Right hindlimb (tissue), 1 donor: ENCODE measurements around the gene SESN2.
A peak's percentile ranks its signal among the peaks of the same experiment; 100 is the strongest.

Source experiments
- DNase-seq: peaks from one replicate; pipeline ENCODE4 v3.0.0-alpha.2; 2018

The SESN2 gene

DNA sequence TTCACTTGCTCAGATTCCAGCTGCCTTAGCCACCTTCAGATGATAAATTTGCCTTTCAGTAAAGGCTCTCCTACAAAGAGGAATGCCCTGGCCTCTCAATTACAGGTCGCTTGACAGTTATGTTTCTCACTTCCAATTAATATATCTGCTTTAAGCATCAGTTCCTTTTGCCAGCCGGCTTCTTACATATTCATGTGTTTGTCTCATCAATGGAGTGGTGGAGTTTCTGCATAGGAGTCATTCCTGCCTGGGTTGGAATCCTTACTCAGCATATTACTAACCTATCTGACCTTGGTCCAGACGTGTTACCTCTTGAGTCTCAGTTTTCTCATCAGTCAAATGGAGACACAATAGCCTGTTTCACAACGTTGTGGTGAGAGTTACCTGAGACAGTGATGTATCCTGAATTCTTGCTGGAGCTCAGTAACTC, 9.4 kb upstream of the SESN2 start:
- no peak for DNase-seq

DNA sequence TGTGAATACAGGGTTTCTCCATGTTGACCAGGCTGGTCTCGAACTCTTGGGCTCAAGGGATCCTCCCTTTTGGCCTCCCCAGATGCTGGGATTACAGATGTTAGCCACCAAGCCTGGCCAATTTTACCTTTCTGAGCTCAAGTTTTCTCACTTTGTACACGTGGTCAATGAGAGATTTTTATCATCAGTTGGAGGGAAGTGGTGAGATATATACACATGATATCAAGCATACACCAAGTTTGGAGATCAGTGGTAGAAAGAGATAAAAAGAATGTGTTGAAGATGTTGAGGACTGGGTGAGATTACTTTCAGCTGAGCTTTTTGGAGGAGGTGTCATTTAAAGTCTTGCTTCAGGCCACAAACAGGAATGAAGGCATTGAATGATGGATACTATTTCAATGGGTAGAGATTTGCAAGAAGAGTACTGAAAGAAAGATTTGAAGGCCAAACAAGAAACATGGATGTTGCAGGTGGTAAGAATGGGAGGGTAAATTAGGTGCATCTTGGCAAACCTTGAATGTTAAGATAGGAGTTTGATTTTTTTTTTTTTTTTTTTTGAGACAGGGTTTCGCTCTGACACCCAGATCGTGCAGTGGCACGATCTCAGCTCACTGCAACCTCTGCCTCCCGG, 3.0 kb upstream of the SESN2 start:
- no peak for DNase-seq

GRCh38 chr1:28257736-28258135, 1.6 kb upstream of the SESN2 start:
- no peak for DNase-seq

DNA sequence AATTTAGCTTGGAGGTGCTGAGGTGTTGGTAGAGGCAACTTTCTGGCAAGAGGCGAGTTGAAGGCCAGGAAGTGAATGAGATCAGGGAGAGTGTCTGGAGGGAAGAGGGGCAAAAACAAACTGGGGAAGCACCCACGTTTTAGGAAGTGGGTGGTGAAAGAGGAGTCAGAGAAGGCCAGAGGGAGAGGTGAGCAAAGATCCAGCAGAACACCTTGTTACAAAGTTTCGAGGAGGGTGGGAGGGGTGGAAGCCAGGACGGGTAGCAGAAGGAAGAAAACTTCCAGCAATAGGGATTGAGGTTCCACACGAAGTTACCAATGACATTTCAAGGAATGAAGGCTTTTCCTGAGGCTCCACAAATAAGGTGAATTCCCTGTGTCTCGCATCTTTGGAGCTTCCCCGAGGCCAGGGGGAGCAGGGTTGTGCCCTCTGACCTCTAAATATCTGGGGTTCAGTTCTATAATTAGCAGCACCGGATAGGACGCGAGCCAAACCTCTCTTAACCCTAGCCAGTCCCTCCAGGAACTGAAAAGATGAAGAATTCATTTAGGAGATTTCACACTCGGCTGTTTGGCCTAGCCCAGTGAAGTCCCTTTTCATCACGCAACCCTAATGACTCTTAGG, 578 bp upstream of the SESN2 start:
- DNase-seq = no peak

- DNase-seq = peak; percentile 91
Observed at GRCh38 chr1:28259934-28260802, 850 bp downstream of the SESN2 start.

GRCh38 chr1:28260803-28261174, 1.5 kb downstream of the SESN2 start:
- DNase-seq = no peak

DNA sequence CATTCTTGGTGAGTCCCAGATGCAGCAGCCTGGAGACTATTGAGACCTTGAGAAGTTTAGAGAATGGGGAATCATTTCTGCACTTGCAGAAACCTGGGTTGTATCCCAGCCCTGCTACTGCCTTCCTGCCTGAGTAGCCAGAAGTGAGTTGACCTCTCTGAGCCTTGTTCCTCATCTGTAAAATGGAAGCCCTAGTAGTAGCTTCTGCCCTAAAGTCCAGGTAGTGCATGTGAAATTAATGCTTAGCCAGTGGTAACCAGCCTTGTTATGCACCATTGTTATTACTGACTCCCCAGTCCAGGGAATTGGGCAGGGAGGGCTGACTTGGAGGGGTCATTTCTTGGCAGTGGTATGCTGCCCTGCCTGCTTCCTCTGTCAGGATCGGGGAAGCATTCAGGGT, 5.6 kb downstream of the SESN2 start:
- DNase-seq = no peak

DNA sequence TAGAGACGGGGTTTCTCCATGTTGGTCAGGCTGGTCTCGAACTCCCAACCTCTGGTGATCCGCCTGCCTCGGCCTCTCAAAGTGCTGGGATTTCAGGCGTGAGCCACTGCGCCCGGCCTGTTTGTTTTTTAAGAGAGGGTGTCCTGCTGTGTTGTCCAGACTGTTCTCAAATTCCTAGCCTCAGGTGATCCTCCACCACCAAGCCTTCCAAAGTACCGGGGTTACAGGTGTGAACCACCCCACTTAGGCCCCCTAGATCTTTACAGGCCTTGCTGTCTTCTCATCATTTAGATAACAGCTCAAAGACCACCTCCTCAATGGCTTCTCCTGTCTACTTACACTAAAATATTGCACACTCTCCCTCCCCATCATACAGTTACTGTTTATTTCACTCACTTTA, 6.3 kb downstream of the SESN2 start:
- no peak for DNase-seq

DNA sequence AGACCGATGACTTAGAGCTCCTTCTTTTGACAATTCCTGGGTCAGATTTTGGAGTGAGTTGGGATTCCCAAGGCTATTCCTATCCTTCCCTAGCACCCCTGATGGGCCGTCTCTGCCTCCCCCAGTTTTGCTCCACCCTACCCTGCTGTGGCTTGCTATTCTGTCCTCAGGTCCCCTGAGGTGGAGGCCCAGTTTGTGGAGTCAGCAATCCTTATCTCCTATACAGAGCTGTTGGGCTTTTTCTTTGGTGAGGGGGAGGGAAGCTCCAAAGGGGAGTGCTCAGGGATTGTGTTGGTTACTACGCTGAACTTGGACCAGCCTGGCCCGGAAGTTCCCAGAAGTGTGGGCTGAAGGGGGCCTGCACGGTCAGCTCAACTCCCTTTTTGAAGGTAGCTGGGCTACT, 7.6 kb downstream of the SESN2 start:
- DNase-seq = no peak

DNA sequence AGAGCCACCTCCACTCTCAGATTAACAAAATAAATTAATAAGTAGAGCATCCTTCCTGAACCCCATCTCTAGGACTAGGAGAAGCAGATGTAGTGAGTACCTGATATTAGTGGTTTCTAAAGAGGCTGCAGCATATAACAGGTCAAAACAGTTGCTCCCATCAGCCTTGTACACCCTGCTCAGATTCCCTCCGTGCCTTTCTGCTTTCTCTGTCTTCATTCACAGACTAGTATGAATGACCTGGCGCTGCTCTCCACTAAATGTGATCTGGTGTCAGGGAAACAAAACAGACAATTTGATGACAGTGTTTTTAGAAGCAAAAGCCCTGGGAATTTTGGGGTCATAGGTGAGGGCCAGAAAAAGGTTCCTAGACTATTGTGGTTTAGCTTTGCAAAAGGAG, 8.3 kb downstream of the SESN2 start:
- DNase-seq = no peak

DNA sequence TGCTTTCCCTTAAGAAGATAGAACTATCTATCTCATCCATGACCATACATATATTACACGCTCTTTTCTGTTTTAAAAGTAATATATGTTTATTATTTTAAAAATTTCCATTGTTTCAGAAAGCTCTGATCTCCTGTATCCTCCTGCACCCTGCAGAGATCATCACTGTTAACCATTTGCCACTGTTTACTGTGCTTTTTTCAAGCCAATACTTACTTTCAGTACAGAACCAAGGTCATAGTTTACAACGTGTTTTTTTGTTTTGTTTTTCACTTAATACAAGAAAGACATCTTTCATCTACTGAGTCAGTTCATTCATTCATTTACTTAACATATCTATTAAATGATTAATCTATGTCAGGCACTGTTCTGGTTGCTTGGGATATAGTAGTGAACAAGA, 10.2 kb downstream of the SESN2 start:
- no peak for DNase-seq

DNA sequence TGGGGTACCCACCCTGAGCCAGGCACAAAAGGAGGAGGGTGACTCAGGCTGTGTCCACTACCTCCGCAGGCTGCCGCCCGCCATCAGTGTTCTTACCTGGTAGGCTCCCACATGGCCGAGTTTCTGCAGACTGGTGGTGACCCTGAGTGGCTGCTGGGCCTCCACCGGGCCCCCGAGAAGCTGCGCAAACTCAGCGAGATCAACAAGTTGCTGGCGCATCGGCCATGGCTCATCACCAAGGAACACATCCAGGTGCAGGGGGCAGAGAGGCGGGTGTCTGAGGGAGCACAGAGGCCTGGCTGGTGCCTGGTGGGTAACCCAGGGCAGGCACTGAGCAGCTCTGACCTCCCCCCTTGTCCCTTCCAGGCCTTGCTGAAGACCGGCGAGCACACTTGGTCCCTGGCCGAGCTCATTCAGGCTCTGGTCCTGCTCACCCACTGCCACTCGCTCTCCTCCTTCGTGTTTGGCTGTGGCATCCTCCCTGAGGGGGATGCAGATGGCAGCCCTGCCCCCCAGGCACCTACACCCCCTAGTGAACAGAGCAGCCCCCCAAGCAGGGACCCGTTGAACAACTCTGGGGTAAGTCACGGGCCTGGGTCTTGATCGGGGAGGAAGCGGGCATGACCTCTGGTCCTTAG, 13.0 kb downstream of the SESN2 start:
- DNase-seq = no peak

- no peak for DNase-seq
Observed at GRCh38 chr1:28273216-28273860, 14.0 kb downstream of the SESN2 start.

GRCh38 chr1:28278763-28279162, 19.4 kb downstream of the SESN2 start:
- no peak for DNase-seq

DNA sequence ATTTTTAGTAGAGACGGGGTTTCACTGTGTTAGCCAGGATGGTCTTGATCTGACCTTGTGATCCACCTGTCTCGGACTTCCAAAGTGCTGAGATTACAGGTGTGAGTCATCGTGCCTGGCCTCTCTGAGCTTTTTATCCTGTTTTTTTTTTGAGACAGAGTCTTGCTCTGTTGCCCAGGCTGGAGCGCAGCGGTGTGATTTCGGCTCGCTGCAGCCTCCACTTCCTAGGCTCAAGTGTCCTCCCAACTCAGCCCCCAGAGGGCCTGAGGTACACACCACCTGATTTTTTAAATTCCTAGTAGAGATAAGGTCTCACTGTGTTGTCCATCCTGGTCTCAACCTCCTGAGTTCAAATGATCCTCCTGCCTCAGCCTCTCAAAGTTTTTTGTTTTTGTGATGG, 20.4 kb downstream of the SESN2 start:
- DNase-seq = no peak

DNA sequence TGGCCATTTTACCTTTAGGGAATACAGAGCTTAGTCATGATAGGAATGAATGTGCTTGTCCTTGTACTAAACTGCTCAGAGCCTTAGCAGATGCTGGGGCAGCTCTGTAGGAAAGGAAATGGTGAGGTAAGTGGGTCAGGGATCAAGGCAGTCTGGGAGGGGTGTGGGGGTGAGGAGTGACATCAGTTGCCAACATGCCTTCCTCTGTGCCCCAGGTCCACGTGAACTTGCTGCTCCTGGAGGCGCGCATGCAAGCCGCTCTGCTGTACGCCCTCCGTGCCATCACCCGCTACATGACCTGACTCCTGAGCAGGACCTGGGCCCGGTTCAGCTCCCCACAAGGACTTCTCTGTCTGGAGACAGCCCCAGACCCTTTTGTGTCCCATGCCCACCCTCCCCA, 21.2 kb downstream of the SESN2 start:
- DNase-seq = no peak

DNA sequence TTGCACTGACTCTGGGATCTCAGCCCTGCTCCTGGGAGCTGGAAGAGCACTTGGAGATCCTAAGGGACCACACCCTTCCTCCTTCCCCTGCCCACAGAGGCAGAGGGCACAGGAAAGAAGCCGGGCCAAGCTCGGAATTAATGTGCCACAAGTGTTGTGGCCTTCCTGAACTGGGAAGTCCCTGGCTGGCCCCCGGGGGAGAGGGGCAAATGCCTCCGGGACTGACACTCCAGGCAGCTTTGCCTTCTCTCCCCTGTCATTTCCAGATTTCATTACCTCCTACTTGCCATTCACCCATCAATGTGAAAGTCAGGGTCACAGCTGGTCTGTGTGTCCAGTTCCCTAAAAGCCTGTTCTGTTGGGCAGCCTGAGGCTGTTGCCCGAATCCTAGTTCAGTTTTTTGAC, 21.7 kb downstream of the SESN2 start:
- no peak for DNase-seq

- DNase-seq = no peak
Observed at GRCh38 chr1:28281608-28282425, 22.5 kb downstream of the SESN2 start.

- no peak for DNase-seq
Observed at GRCh38 chr1:28282426-28283407, 23.4 kb downstream of the SESN2 start.

DNA sequence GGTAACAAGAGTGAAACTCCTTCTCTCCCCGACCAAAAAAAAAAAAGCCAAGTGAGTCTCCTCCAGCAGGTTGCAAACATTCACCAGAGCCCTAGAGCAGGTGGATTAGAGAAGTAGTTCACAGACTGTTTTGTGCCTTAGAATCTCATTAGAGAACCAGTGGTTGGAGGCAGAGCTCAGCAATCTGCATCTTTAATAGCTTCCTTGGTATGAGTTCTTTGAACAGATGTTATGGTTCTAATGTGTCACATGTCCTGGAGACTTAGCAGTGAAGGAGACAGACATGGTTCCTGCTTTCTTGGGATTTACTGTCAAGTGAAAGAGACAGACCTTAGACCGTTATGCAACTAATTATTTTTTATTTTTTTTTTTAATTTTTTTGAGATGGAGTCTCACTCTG, 26.8 kb downstream of the SESN2 start:
- no peak for DNase-seq

DNA sequence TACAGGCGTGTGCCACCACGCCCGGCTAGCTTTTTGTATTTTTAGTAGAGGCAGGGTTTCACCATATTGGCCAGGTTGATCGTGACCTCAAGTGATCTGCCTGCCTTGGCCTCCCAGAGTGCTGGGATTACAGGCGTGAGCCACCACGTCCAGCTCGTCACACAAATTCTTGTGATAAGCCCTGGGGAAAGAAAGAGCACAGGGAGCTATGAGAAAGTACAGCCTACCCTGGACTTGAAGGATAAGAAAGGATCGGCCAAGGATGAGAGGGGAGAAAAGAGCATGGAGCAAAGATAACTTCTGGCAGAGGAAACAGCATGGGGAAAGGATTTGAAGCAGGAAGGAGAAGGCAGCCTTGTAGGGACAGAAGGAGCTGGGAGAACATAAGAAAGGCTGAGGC, 29.2 kb downstream of the SESN2 start:
- no peak for DNase-seq
